NCI-H1417 treated with DMSO at 0.1 percent for 48 hours (cell line): ENCODE measurements around the gene LRIG1.

Source experiments
- DNase-seq: peaks from one replicate; lab custom pipeline; 2025; lab: John Stamatoyannopoulos, UW

The LRIG1 gene

GRCh38 chr3:66502981-66503380, 2.2 kb upstream of the LRIG1 start:
- DNase-seq, result no peak

GRCh38 chr3:66502245-66502874, 1.5 kb upstream of the LRIG1 start:
- no peak for DNase-seq

- no peak for DNase-seq
Measured at GRCh38 chr3:66501483-66502244, 842 bp upstream of the LRIG1 start.

DNA sequence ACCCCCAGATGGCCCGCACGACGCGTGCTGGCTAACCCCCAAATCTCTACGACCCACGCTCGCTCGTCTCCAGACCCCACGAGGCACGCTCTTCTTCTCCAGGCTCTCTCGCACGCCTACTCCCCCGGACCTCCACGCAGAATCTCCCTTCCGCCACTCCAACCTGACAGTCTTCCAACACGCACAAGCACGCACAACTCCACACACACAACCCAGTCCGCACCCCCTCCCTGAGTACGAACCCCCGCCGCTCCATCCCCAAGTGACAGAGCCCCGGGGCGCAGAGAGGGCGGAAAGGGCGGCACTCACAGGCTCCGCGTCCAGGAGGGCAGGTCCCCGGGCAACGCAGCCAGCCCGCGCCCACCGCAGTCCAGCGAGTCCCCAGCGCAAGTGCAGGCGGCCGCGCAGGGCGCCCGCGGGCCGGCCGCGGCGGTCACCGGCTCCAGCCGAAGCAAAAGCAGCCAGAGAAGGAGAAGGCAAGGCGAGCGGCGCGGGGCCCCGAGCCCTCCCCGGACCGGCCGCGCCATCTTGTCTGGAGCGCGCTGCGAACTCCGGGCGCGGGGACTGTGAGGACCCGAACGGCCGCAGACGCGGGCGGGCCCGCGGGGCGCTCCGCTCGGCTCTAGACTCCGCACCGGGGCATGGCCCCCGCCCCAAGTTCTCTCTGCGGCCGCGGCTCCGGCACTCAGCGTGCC, 794 bp downstream of the LRIG1 start:
- no peak for DNase-seq

- DNase-seq, result no peak
Measured at GRCh38 chr3:66498687-66499621, 1.9 kb downstream of the LRIG1 start.

GRCh38 chr3:66497985-66498671, 2.7 kb downstream of the LRIG1 start:
- no peak for DNase-seq

- no peak for DNase-seq
Measured at GRCh38 chr3:66497288-66497984, 3.4 kb downstream of the LRIG1 start.

GRCh38 chr3:66496746-66497145, 4.1 kb downstream of the LRIG1 start:
- DNase-seq, result no peak

- no peak for DNase-seq
Measured at GRCh38 chr3:66496301-66496700, 4.5 kb downstream of the LRIG1 start.

DNA sequence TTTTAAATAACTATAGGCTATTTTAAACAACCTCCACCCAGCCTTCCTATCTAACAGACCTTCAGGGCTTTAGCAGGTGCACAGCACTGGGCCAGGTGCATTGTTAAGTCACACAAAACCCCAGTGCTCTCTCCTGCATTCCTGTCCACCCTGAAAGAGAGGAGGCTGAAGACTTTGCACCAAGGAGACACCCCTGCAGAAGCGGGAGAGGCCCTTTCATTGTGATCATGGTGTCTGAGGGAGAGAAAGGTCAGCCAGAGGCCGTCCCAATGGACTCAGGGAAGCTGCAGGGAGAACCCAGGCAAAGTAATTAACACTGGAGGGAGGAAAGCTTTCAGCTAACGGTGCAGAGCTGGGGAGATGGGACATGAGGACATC, 5.2 kb downstream of the LRIG1 start:
- DNase-seq, result no peak

DNA sequence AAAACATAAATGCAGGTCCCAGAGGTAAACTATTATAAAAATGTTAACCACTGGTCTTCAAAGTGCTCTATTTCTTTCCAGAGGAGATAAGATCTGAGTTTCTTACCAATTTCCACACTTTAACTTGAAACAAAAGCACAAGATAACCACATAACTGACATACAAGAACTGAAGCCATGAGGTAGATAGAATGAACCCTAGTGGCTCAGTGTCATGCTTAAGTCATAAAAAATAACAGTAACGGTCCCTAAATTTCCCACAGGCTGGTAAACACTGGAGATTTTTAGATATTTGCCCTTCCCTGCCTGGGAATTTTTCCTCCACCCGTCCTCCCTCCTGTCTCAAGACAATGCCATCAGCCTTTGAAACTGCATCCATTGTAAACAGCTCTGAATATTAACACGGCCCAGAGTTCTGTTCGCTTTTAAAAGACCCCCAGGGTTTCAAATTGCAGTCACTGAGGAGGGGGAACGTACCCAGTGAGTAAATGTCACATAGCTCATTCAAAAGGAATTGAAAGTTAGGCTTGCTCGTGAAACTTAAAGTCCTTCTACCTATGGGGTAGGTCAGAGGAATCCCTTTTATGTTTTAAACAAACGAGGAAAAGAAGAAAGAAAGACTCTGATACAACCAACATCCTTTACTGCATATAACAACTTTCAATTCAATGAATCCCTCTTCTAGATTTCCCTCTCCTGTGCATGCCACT, 5.7 kb downstream of the LRIG1 start:
- DNase-seq, result no peak

DNA sequence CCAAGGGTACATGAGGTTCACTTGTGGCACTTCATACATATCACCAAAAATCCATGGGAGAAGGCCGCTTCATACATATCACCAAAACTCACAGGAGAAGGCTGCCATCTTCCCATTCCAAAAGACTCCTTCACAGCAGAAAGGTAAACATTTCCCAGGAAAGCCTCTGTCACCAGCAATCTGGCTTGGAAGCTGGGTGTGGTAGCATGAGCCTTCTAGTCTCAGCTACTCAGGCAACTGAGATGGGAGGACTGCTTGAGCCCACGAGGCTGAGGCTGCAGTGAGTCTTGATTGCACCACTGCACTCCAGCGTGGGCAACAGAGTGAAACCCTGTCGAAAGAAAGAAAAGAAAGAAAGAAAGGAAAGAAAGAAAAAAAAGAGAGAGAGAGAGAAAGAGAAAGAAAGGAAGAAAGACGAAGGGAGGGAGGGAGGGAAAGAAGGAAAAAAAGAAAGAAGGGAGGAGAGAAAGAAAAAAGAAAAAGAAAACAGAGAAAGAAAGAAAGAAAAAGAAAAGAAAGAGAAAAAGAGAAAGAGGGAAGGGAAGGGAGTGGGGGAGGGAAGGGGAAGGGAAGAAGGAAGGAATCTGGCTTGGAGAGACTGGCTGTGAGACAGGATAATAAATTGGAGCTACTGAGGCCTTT, 7.2 kb downstream of the LRIG1 start:
- DNase-seq, result no peak

- DNase-seq, result no peak
Measured at GRCh38 chr3:66492672-66493071, 8.2 kb downstream of the LRIG1 start.

DNA sequence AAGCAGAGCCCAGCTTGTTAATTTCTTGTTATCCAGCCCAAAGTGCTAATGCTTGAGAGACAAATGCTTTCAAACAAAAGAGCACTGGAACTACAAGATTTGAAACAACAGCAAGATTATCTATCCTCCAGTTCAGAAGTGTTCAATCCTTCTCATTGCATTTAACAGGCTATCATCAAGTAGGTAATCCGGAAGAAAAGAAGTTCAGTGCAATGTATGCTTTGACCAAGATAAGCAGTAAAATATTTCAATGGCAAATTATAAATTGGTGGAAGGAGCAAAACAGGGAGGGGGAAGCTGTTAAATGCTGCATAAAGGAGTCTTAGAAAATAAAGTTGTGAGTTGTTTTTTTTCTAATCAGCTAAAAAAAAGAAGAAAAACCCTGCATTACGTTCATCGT, 8.8 kb downstream of the LRIG1 start:
- DNase-seq, result no peak

GRCh38 chr3:66490984-66491383, 9.8 kb downstream of the LRIG1 start:
- no peak for DNase-seq

GRCh38 chr3:66490214-66490613, 10.6 kb downstream of the LRIG1 start:
- DNase-seq, result no peak

DNA sequence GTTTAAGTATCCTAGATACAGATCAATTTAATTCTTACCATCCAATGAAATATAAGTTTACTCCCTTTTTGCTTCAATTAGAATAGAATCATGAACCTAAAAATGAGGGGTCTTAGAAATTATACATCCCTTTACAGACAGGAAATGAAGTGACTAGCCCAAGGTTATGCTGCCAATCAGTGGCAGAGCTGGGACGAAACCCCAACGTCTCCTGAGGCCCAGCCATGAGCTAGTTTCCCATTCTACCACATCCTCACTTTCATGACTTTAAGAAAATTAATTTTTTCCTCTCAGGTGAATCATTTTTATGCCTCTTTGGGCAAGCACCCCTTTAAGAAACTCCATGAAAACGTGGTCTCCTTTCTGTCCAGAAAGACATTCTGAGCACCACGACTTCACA, 11.2 kb downstream of the LRIG1 start:
- DNase-seq, result no peak

- no peak for DNase-seq
Measured at GRCh38 chr3:66489115-66489514, 11.7 kb downstream of the LRIG1 start.

DNA sequence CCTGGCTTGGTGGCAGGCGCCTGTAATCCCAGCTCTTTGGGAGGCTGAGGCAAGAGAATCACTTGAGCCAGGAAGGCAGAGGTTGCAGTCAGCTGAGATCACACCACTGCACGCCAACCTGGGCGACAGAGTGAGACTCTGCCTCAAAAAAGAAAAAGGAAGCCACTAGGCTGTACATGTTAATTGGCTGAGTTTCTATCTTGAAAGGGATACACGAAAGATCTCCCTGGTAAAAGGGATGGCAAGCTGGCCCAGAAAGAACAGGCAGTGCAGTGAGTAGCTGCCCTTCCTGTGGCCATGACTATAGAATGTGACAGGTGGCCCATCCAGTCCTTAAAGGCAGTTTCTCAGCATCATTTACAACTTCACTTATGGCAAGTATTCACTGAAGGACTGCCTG, 12.3 kb downstream of the LRIG1 start:
- no peak for DNase-seq

GRCh38 chr3:66487465-66487864, 13.4 kb downstream of the LRIG1 start:
- DNase-seq, result no peak
